GM21360 (cell line): ENCODE data around the gene COQ7.

ENCODE experiments used
- ATAC-seq: cut with Tn5 transposase; IDR thresholded peaks from one replicate; pipeline ENCODE4 v1.9.1; 2021; ENCODE audit warnings: mild to moderate bottlenecking, moderate library complexity; ENCODE audit not compliant: unreplicated experiment

COQ7 gene

DNA sequence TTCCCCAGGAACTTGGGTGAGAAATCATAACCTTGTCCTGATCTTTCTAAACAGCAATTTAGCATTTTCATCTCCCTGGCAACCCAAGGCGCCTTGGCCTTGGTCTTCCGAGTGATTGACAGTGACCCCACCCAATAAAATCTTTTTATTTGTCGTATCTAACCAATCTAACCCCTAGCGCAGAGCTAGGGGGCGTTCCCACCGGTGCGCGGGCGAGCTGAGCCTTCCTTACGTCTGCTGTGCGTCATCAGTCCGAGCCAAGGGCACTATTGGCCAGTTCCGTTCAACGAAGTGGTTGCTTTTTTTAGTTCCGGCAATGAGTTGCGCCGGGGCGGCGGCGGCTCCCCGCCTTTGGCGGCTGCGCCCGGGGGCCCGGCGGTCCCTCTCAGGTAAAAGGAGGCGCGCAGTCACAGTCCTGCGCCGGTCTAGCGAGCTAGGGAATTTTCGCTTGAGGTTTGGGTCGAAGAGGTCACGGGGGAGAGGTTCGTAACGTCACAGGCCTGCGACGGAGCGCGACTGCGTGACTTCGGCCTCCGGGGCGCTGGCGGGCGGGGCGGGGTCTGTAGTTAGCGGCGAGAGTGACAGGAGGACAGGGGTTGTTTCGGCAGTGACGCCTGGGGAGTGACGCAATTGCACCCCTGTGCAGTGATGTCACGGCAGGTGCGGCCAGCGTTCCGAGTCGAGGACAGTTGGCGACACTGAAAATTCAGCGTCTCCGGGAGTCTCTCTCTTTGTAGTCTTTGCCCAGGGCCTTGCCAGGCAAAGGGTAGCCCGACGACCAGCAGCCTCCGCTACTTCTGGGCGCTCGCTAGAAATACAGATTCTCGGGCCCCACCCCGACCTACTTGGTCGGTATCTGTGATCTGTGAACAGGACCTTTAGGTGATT lies at the start of gene COQ7:
Gene COQ7, plus strand, starts transcription at position 266 of the 888 bp plus-strand sequence. Its CDS starts 51 bp downstream, at position 317.
- ATAC-seq = peak; percentile 87

DNA sequence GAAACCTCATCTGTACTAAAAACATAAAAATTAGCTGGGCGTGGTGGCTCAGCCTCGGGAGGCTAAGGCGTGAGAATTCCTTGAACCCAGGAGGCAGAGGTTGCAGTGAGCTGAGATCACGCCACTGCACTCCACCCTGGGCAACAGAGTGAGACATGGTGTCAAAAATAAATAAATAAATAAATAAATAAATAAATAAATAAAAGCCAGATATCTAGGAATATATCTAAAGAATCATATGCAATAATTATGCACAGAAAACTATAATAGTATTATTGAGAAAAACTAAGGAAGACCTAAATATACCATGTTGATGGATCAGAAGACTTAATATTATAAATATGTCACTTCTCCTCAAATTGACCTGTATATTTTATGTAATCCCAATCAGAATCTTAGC lies 46.7 kb upstream of the COQ7 start:
- no peak for ATAC-seq

DNA sequence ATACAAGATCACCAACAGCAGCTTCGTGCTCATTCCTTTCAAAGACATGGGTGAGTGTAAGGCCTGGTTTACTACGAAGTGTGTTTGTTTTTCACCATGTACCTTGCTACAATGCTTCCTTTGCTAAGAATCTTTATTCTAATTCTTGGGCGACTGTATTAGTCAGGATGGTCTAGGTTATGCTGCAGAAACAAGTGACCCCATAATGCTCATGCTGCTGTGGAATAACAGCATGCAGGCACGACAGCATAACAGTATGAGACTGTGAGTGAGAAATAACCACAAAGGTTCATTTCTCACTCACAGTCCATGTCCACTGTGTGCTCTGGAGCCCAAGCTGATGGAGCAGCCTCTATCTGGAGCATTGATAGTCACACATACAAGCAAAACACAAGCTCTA lies 45.7 kb upstream of the COQ7 start:
- ATAC-seq = no peak

- ATAC-seq = no peak
Measured at GRCh38 chr16:19027416-19027815, 40.0 kb upstream of the COQ7 start.

DNA sequence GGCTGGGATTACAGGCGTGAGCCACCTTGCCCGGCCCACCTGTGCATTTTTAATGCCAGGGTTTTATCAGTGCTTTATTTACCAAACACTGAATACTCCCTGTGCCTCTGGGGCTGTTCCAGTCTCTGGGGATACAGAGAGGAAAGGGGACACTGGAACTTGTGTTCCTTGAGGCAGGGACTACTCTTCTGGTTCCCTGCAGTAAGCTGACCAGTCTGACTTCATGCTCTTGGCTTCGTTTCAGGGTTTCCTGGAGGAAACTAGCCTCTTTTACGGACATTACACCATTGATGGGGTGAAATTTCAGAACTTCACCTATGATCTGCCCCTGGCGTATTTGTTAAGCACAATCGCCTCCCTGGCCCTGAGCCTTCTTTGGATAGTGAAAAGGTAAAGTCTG lies 37.4 kb upstream of the COQ7 start:
- no peak for ATAC-seq

- ATAC-seq = no peak
Measured at GRCh38 chr16:19031738-19032137, 35.7 kb upstream of the COQ7 start.

GRCh38 chr16:19033761-19034160 lies 33.7 kb upstream of the COQ7 start:
- no peak for ATAC-seq

- no peak for ATAC-seq
Measured at GRCh38 chr16:19040400-19040799, 27.0 kb upstream of the COQ7 start.

DNA sequence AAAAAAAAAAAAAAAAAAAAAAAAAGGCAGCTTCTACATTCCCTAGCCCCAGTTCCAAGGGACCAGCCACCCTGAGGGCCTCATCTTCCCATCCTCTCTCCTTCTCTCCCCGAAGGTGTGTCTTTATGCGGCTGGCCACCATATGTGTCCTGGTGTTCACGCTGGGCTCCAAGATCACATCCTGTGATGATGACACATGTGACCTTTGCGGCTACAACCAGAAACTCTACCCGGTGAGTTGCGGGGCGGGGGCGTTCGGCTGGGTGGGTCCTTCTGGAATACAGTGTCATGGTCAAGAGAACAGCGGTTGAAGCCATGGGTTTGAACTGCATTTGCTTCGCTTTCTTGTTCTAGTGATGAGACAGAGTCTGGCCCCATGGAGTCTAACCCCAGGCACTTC lies 22.6 kb upstream of the COQ7 start:
- ATAC-seq = no peak

DNA sequence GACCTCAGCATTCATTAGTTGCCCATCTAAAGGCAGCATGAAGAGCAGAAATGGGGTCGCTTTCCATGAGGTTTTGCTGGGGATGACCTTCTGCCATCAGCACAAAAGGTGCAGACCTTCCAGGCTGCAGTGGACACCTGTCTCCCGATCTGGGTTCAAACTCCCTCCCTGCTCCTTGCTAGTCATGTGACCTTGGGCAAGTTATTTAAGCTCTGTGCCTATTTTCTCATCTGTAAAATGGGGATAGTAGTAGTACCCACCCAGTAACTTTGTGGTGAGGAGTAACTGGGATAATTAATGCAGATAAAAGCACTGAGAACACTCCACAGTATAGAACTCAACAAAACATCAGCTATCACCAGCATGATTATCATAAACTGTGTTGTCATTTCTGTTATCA lies 21.4 kb upstream of the COQ7 start:
- no peak for ATAC-seq

- no peak for ATAC-seq
Measured at GRCh38 chr16:19062706-19063105, 4.7 kb upstream of the COQ7 start.

- ATAC-seq = no peak
Measured at GRCh38 chr16:19066988-19067348, 446 bp upstream of the COQ7 start.

DNA sequence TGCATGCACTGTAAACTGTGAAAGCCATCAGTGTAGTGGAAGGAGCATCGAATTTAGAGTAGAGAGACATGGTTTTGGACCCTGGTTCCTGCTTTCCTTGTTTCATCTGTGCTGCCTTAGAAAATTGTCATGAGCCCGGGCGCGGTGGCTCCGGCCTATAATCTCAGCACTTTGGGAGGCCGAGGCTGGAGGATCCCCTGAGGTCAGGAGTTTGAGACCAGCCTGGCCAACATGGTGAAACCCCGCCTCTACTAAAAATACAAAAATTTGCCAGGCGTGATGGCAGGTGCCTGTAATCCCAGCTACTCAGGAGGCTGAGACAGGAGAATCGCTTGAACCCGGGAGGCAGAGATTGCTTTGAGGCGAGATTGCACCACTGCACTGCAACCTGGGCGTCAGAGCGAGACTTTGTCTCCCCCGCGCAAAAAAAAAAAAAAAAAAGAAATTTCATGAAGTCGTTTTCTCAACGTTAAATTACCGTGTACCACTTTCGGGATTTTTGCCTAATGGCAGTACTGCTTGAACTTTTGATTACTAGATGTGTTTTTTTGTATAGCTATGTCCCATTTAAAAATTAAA lies 912 bp downstream of the COQ7 start:
- no peak for ATAC-seq

- no peak for ATAC-seq
Measured at GRCh38 chr16:19071811-19072777, 4.7 kb downstream of the COQ7 start.

- no peak for ATAC-seq
Measured at GRCh38 chr16:19073344-19073743, 5.9 kb downstream of the COQ7 start.

DNA sequence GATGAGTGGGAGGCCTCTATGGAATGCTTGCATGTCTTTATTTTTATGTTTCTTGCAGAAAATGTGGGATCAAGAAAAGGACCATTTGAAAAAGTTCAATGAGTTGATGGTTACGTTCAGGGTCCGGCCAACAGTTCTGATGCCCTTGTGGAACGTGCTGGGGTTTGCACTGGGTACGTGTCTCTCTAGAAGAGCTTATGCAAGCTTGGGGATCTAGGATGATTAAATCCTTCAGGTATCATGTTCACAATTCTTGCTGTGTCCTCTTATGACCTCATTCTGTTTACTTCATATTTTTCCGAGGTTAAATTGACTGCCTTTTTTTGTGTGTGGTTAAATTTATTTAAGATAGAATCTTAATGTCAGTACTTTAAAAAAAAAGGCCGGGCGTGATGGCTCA lies 6.4 kb downstream of the COQ7 start:
- ATAC-seq = no peak

GRCh38 chr16:19075511-19075910 lies 8.1 kb downstream of the COQ7 start:
- ATAC-seq = no peak

GRCh38 chr16:19077879-19078278 lies 10.5 kb downstream of the COQ7 start:
- ATAC-seq = no peak

- no peak for ATAC-seq
Measured at GRCh38 chr16:19083670-19084069, 16.3 kb downstream of the COQ7 start.

DNA sequence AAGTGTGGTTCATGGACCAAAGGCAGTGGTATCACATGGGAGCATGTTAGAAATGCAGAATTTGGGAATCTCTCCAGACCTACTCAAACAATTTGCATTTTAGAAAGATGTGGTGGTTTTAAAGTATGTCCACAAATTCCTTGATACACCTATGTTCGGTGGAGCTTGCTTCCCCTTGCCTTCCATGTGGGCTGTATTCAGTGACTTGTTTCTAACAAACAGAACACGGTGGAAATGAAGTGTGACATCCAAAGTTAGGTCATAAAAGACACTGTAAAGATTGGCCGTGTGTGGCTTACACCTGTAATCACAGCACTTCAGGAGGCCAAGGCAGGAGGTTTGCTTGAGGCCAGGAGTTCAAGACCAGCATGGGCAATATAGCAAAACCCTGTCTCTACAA lies 16.7 kb downstream of the COQ7 start:
- no peak for ATAC-seq

- no peak for ATAC-seq
Measured at GRCh38 chr16:19084879-19085278, 17.5 kb downstream of the COQ7 start.
